Measurements from ENCODE around the gene GPC6.

Gene GPC6

GRCh38 chr13:93932901-93933300 is 706.3 kb downstream of the GPC6 start:
- no peak for DNase-seq (ENCODE audit: low spot score)

GRCh38 chr13:93936901-93937300 is 710.3 kb downstream of the GPC6 start:
- DNase-seq (ENCODE audit: low spot score) = no peak

- DNase-seq (ENCODE audit: low spot score) = no peak
These were observed 714.8 kb downstream of the GPC6 start for GRCh38 chr13:93941444-93941843.

GRCh38 chr13:93942016-93942415 is 715.4 kb downstream of the GPC6 start:
- no peak for DNase-seq (ENCODE audit: low spot score)

- no peak for DNase-seq (ENCODE audit: low spot score)
These were observed 719.0 kb downstream of the GPC6 start for GRCh38 chr13:93945621-93946020.

- no peak for DNase-seq (ENCODE audit: low spot score)
These were observed 720.4 kb downstream of the GPC6 start for GRCh38 chr13:93946994-93947393.

GRCh38 chr13:93947651-93948050 is 721.0 kb downstream of the GPC6 start:
- DNase-seq (ENCODE audit: low spot score) = no peak

- no peak for DNase-seq (ENCODE audit: low spot score)
These were observed 721.7 kb downstream of the GPC6 start for GRCh38 chr13:93948162-93948922.

GRCh38 chr13:93951108-93951507 is 724.5 kb downstream of the GPC6 start:
- no peak for DNase-seq (ENCODE audit: low spot score)

GRCh38 chr13:93951951-93952350 is 725.3 kb downstream of the GPC6 start:
- no peak for DNase-seq (ENCODE audit: low spot score)

GRCh38 chr13:93953841-93954240 is 727.2 kb downstream of the GPC6 start:
- DNase-seq (ENCODE audit: low spot score) = no peak

GRCh38 chr13:93955904-93956303 is 729.3 kb downstream of the GPC6 start:
- DNase-seq (ENCODE audit: low spot score) = no peak

GRCh38 chr13:93956426-93956825 is 729.8 kb downstream of the GPC6 start:
- no peak for DNase-seq (ENCODE audit: low spot score)

- no peak for DNase-seq (ENCODE audit: low spot score)
These were observed 730.8 kb downstream of the GPC6 start for GRCh38 chr13:93957371-93957770.

GRCh38 chr13:93959796-93960533 is 733.4 kb downstream of the GPC6 start:
- no peak for DNase-seq (ENCODE audit: low spot score)

- DNase-seq (ENCODE audit: low spot score) = no peak
These were observed 736.9 kb downstream of the GPC6 start for GRCh38 chr13:93963266-93964145.

- DNase-seq (ENCODE audit: low spot score) = no peak
These were observed 737.5 kb downstream of the GPC6 start for GRCh38 chr13:93964146-93964512.

GRCh38 chr13:93965587-93965986 is 739.0 kb downstream of the GPC6 start:
- DNase-seq (ENCODE audit: low spot score) = no peak

- no peak for DNase-seq (ENCODE audit: low spot score)
These were observed 739.8 kb downstream of the GPC6 start for GRCh38 chr13:93966267-93966936.

- no peak for DNase-seq (ENCODE audit: low spot score)
These were observed 740.7 kb downstream of the GPC6 start for GRCh38 chr13:93967286-93967685.

GRCh38 chr13:93975242-93975641 is 748.6 kb downstream of the GPC6 start:
- DNase-seq (ENCODE audit: low spot score) = no peak

- no peak for DNase-seq (ENCODE audit: low spot score)
These were observed 749.9 kb downstream of the GPC6 start for GRCh38 chr13:93976528-93976927.

All from left forelimb (tissue), 1 donor.